ENCODE data around the gene TPI1. TPM values are rescaled to one million over a fixed set of nuclear protein-coding genes. Genes with fewer than 3 reads are reported as not detected.

Gene TPI1
- polyA plus RNA-seq, 10 donors = 716 to 1,072 (median 910) TPM

DNA sequence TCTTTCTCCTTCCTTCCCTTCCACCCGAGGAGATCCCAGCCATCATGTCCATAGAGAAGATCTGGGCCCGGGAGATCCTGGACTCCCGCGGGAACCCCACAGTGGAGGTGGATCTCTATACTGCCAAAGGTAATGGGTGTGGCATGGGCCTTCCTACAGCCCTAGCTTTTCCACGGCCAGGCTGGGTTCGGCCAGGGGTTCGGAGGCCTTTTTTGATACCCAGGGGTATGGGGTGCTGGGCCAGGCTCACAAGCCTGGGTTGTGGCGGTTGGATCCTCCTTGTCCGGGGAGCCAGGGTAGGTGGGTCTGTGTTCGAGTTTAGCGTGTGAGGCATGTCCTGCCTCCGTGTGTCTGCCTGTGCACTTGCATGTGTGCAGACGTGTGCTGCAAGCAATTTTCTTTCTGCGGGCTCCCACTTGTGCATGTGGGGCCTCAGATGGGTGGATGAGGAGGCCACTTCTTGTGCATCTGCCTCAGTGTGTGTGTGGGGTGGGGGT is 48.5 kb downstream of the TPI1 start:
- no peak for DNase-seq

GRCh38 chr12:6916426-6917200 is 49.3 kb downstream of the TPI1 start:
- no peak for DNase-seq

DNA sequence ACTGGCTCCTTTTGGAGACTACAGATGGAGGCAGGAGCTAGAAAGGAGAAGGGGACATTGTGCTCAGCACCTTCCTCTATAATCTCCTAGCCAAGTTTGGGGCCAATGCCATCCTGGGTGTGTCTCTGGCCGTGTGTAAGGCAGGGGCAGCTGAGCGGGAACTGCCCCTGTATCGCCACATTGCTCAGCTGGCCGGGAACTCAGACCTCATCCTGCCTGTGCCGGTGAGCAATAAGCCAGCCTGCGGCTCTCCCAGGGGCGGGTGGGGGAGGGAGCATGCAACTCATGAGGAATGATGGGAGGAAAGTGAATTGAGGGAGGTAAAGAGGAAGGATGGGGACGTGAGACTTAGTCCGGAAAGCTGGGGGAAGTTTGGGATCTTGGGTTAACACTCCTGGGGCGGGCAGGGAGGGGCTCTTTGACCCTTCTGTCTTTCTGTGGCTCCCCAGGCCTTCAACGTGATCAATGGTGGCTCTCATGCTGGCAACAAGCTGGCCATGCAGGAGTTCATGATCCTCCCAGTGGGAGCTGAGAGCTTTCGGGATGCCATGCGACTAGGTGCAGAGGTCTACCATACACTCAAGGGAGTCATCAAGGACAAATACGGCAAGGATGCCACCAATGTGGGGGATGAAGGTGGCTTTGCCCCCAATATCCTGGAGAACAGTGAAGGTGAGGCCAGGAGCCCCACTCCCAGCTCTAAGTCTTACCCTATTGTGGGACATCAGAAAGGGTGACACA is 50.3 kb downstream of the TPI1 start:
- no peak for DNase-seq

GRCh38 chr12:6919588-6919987 is 52.3 kb downstream of the TPI1 start:
- no peak for DNase-seq

Other genes starting within 250 kb of the TPI1 start
- 1 to 10 TPM in 9 of 10 donors, under 1 TPM in 1; 0.99 to 2.3 (median 1.5) TPM for gene LPAR5, start 231.6 kb upstream of the TPI1 start, polyA plus RNA-seq (ENCODE audit: insufficient read length in 10 of 10)
- 1 to 10 TPM; 2.1 to 3.8 (median 2.5) TPM for gene ACRBP, start 220.1 kb upstream of the TPI1 start, polyA plus RNA-seq (ENCODE audit: insufficient read length in 10 of 10)
- gene ING4, start 204.4 kb upstream of the TPI1 start, polyA plus RNA-seq (ENCODE audit: insufficient read length in 10 of 10) = 10 to 100 TPM; 43.7 to 54.1 (median 48.9) TPM
- gene ZNF384, start 178.2 kb upstream of the TPI1 start, polyA plus RNA-seq (ENCODE audit: insufficient read length in 10 of 10) = 10 to 100 TPM; 40.6 to 62.3 (median 47.0) TPM
- gene PIANP, start 166.7 kb upstream of the TPI1 start, polyA plus RNA-seq (ENCODE audit: insufficient read length in 10 of 10) = 1 to 10 TPM; 2.6 to 7.0 (median 4.4) TPM
- 10 to 100 TPM; 55.6 to 66.6 (median 61.9) TPM for gene COPS7A, start 143.5 kb upstream of the TPI1 start, polyA plus RNA-seq (ENCODE audit: insufficient read length in 10 of 10)
- gene MLF2, start 114.4 kb upstream of the TPI1 start, polyA plus RNA-seq (ENCODE audit: insufficient read length in 10 of 10) = 100 to 1,000 TPM; 114 to 157 (median 128) TPM
- 100 to 1,000 TPM; 245 to 421 (median 350) TPM for gene PTMS, start 101.2 kb upstream of the TPI1 start, polyA plus RNA-seq (ENCODE audit: insufficient read length in 10 of 10)
- 1 to 10 TPM in 1 of 10 donors, under 1 TPM in 9; 0.30 to 1.2 (median 0.53) TPM for gene LAG3, start 95.0 kb upstream of the TPI1 start, polyA plus RNA-seq (ENCODE audit: insufficient read length in 10 of 10)
- gene CD4, start 78.0 kb upstream of the TPI1 start, polyA plus RNA-seq (ENCODE audit: insufficient read length in 10 of 10) = 10 to 100 TPM in 2 of 10 donors, 1 to 10 TPM in 8; 5.9 to 15.5 (median 7.7) TPM
- 10 to 100 TPM; 15.3 to 27.6 (median 17.9) TPM for gene GPR162, start 45.7 kb upstream of the TPI1 start, polyA plus RNA-seq (ENCODE audit: insufficient read length in 10 of 10)
- 10 to 100 TPM; 32.6 to 62.7 (median 44.1) TPM for gene P3H3, start 39.1 kb upstream of the TPI1 start, polyA plus RNA-seq (ENCODE audit: insufficient read length in 10 of 10)
- gene GNB3, start 26.6 kb upstream of the TPI1 start, polyA plus RNA-seq (ENCODE audit: insufficient read length in 10 of 10) = 10 to 100 TPM; 10.3 to 40.0 (median 26.3) TPM
- 10 to 100 TPM; 14.1 to 25.5 (median 19.5) TPM for gene CDCA3, start 16.2 kb upstream of the TPI1 start, polyA plus RNA-seq (ENCODE audit: insufficient read length in 10 of 10)
- 10 to 100 TPM; 46.9 to 67.1 (median 59.3) TPM for gene USP5, start 15.4 kb upstream of the TPI1 start, polyA plus RNA-seq (ENCODE audit: insufficient read length in 10 of 10)
- gene SPSB2, start 5.8 kb downstream of the TPI1 start, polyA plus RNA-seq (ENCODE audit: insufficient read length in 10 of 10) = 1 to 10 TPM; 2.5 to 7.0 (median 5.7) TPM
- gene LRRC23, start 37.3 kb downstream of the TPI1 start, polyA plus RNA-seq (ENCODE audit: insufficient read length in 10 of 10) = 10 to 100 TPM in 6 of 10 donors, 1 to 10 TPM in 4; 8.4 to 11.7 (median 10.2) TPM
- 10 to 100 TPM in 2 of 10 donors, 1 to 10 TPM in 8; 5.2 to 11.7 (median 8.4) TPM for gene ENO2, start 47.0 kb downstream of the TPI1 start, polyA plus RNA-seq (ENCODE audit: insufficient read length in 10 of 10)
- gene ATN1, start 60.4 kb downstream of the TPI1 start, polyA plus RNA-seq (ENCODE audit: insufficient read length in 10 of 10) = 10 to 100 TPM; 58.2 to 79.9 (median 68.1) TPM
- not detected for gene RNU7-1, start 76.3 kb downstream of the TPI1 start, polyA plus RNA-seq (ENCODE audit: insufficient read length in 10 of 10)
- gene C12orf57, start 76.5 kb downstream of the TPI1 start, polyA plus RNA-seq (ENCODE audit: insufficient read length in 10 of 10) = 100 to 1,000 TPM; 120 to 180 (median 152) TPM
- 10 to 100 TPM in 1 of 10 donors, 1 to 10 TPM in 9; 4.3 to 10.6 (median 6.6) TPM for gene PTPN6, start 83.8 kb downstream of the TPI1 start, polyA plus RNA-seq (ENCODE audit: insufficient read length in 10 of 10)
- 100 to 1,000 TPM; 254 to 293 (median 280) TPM for gene PHB2, start 103.1 kb downstream of the TPI1 start, polyA plus RNA-seq (ENCODE audit: insufficient read length in 10 of 10)
- gene EMG1, start 103.4 kb downstream of the TPI1 start, polyA plus RNA-seq (ENCODE audit: insufficient read length in 10 of 10) = 10 to 100 TPM; 27.1 to 38.6 (median 29.8) TPM
- gene LPCAT3, start 150.9 kb downstream of the TPI1 start, polyA plus RNA-seq (ENCODE audit: insufficient read length in 10 of 10) = 10 to 100 TPM; 18.0 to 23.7 (median 20.7) TPM
- 100 to 1,000 TPM in 2 of 10 donors, 10 to 100 TPM in 8; 65.9 to 107 (median 83.6) TPM for gene C1S, start 193.2 kb downstream of the TPI1 start, polyA plus RNA-seq (ENCODE audit: insufficient read length in 10 of 10)
- 100 to 1,000 TPM in 2 of 10 donors, 10 to 100 TPM in 8; 80.3 to 122 (median 98.4) TPM for gene C1R, start 224.9 kb downstream of the TPI1 start, polyA plus RNA-seq (ENCODE audit: insufficient read length in 10 of 10)
- 10 to 100 TPM; 10.4 to 23.6 (median 11.9) TPM for gene C1RL, start 241.7 kb downstream of the TPI1 start, polyA plus RNA-seq (ENCODE audit: insufficient read length in 10 of 10)

Data from muscle of back (tissue), 11 donors.